BLaER1 (cell line): ENCODE data around the gene CHD9.

Experiments used
- H3K27ac ChIP-seq: shearing (Covaris generic); formaldehyde crosslinking; 2 replicates; pipeline ENCODE4 v1.8.1; 2022
- H3K27me3 ChIP-seq: shearing (Covaris generic); formaldehyde crosslinking; 2 replicates; pipeline ENCODE4 v1.8.1; 2022
- H3K36me3 ChIP-seq: shearing (Covaris generic); formaldehyde crosslinking; 2 replicates; pipeline ENCODE4 v1.8.1; 2022
- H3K4me1 ChIP-seq: shearing (Covaris generic); formaldehyde crosslinking; 2 replicates; pipeline ENCODE4 v1.8.1; 2022
- H3K4me2 ChIP-seq: shearing (Covaris generic); formaldehyde crosslinking; 2 replicates; pipeline ENCODE4 v1.8.1; 2022
- H3K4me3 ChIP-seq: shearing (Covaris generic); formaldehyde crosslinking; 2 replicates; pipeline ENCODE4 v1.8.1; 2022
- H3K9ac ChIP-seq: shearing (Covaris generic); formaldehyde crosslinking; 2 replicates; pipeline ENCODE4 v1.8.1; 2022
- H3K9me3 ChIP-seq: shearing (Covaris generic); formaldehyde crosslinking; 2 replicates; pipeline ENCODE4 v1.8.1; 2022
- H4K20me1 ChIP-seq: shearing (Covaris generic); formaldehyde crosslinking; 2 replicates; pipeline ENCODE4 v1.8.1; 2022
- Cebpa-rat ChIP-seq: shearing (Covaris generic); IDR thresholded peaks from 2 replicates; pipeline ENCODE4 v1.8.1; 2022

The CHD9 gene

DNA sequence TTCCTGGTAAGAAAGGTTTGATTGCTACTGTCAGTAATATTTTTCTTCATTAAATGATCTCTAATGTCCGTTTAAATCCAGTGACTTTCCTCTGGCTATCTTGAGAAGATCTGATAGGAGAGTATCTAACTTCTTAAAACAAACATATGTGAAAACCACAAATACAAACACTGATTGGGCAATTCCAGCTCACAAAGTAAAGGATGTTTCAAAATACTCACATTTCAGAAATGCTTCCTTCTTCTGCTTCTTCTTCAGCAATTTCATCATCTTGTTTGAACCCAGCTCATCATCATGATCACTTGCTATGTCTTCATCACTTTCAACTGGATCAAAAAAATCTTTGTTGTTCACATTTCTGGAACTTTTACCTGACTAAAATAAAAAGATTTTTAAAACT lies 315.1 kb downstream of the CHD9 start:
- Histone ChIP-seq H3K9me3 (peaks cover 11% of the 10 kb centered on the region), H3K4me2 (no peak overlapping the region), H3K4me3 (no peak overlapping the region), H3K4me1 (no peaks in the 10 kb centered on the region), H3K27me3 (no peaks in the 10 kb centered on the region), H3K9ac (no peak overlapping the region), H3K27ac (no peak overlapping the region), H3K36me3 (no peaks in the 10 kb centered on the region), H4K20me1 (no peaks in the 10 kb centered on the region)
- TF ChIP-seq Cebpa-rat: no peak

DNA sequence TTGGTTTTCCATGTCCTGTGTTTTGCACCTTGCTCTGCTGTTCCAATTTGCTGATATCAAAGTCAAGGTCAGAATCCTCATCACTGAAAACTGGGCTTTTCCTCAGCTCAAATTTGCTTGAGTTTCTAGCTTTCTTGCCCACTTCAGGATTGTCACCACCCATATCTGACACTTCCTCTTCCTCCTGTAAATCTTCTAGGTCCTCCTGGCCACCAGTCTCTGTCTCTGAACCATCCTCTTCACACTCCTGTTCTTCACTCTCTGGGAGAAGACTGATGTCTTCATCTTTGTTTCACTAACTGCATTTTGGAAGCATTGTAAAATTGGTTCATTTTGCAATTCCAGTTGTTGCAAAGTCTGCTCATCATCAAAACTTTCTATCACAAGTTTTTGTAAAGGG lies 316.0 kb downstream of the CHD9 start:
- H3K4me1 ChIP-seq: no peaks in the 10 kb centered on the region
- peaks cover 11% of the 10 kb centered on the region for H3K9me3 ChIP-seq
- H3K36me3 ChIP-seq: no peaks in the 10 kb centered on the region
- no peak overlapping the region for H3K4me2 ChIP-seq
- H3K4me3 ChIP-seq: no peak overlapping the region
- no peak for TF ChIP-seq Cebpa-rat
- no peak overlapping the region for H3K27ac ChIP-seq
- H3K27me3 ChIP-seq: no peaks in the 10 kb centered on the region
- no peak overlapping the region for H3K9ac ChIP-seq
- H4K20me1 ChIP-seq: no peaks in the 10 kb centered on the region

DNA sequence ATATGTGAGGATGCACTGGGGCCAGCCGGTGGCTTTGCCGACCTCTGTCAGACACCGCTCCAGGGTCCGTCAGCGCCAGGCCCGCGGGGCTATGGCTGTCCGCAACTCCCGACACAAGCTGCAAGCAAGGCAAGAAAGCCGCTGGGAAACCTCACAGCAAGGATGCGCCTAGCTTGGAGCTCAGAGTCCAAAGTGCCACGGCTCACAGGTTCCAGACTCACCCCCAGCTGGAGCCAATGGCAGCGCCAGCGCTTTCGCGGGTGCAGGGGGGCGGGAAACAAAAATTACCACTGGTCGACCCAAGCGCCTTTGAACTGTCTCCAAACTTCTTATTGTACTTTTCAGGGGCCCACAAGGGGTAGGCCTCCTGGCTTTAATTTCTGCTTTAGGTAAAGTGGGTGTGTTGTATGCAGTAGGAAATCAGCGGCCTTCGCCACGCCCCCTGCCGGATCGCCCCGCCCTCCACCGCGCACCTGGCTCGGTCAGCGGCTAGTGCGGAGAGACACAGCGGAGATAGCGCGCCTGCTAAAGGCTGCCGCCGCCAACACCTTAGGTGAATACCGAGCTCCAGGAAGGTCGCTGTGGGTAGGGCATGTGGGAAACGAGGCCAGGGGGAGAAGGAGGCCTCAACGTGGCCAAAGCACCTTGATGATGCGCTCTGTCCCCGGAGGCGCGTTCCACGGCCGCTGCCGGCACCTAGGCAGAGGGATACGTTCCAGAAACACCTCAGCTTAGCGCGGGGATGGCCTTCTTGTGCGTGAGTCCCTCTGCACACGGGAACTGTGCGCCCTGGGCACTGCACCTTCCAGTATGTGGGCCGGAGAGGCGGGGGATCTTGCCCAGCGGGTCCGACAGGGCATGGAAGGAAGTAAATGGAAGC lies 318.4 kb downstream of the CHD9 start:
- Histone ChIP-seq H3K9ac (no peak overlapping the region), H3K4me1 (no peaks in the 10 kb centered on the region), H4K20me1 (no peaks in the 10 kb centered on the region), H3K27ac (no peak overlapping the region), H3K4me2 (no peak overlapping the region), H3K4me3 (no peak overlapping the region), H3K36me3 (no peaks in the 10 kb centered on the region), H3K27me3 (no peaks in the 10 kb centered on the region), H3K9me3 (peaks cover 11% of the 10 kb centered on the region)
- no peak for TF ChIP-seq Cebpa-rat

DNA sequence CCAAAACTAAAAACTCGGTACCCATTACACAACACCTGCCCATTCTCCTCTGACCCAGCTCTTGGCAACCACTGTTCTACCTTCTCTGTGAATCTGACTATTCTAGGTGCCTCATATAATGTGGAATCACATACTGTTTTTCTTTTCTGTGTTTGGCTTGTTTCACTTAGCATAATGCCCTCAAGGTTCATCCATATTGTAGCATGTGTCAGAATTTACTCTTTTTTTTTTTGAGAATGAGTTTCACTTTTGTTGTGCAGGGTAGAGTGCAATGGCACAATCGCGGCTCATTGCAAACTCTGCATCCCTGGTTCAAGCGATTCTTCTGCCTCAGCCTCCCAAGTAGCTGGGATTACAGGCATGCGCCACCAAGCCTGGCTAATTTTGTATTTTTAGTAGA lies 320.0 kb downstream of the CHD9 start:
- no peak overlapping the region for H3K4me3 ChIP-seq
- H3K4me1 ChIP-seq: no peaks in the 10 kb centered on the region
- H3K36me3 ChIP-seq: no peaks in the 10 kb centered on the region
- H3K27ac ChIP-seq: no peak overlapping the region
- H3K9ac ChIP-seq: no peak overlapping the region
- H3K4me2 ChIP-seq: no peak overlapping the region
- no peaks in the 10 kb centered on the region for H4K20me1 ChIP-seq
- H3K27me3 ChIP-seq: no peaks in the 10 kb centered on the region
- H3K9me3 ChIP-seq: peaks cover 11% of the 10 kb centered on the region
- TF ChIP-seq Cebpa-rat: no peak

DNA sequence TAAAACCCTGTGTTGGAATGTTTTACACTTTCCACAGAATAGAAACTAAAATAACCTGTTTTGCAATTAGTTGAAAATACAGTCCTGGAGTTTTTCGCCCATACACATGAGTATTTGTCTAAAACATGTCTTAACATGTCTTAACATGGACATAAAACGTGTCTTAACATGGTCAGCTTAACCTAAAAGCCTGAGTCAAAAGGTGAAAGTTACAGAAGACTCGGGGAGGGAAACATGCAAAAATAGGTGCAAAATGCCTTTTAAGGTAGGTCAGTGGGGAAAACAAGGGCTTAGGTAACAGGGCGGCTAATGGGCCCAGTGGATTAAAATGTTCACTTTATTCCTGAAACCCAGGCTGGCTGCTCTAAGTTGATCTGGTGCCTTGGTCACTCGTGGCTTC lies 323.3 kb downstream of the CHD9 start:
- Histone ChIP-seq H3K4me2 (no peak overlapping the region), H3K4me1 (no peaks in the 10 kb centered on the region), H3K9ac (no peak overlapping the region), H3K36me3 (no peaks in the 10 kb centered on the region), H3K9me3 (peaks cover 9% of the 10 kb centered on the region), H4K20me1 (no peaks in the 10 kb centered on the region), H3K4me3 (no peak overlapping the region), H3K27me3 (no peaks in the 10 kb centered on the region), H3K27ac (no peak overlapping the region)
- no peak for TF ChIP-seq Cebpa-rat
